K562 (cell line): Measurements from ENCODE around the gene SLC25A42. TPM values are rescaled to one million over a fixed set of nuclear protein-coding genes. Genes with fewer than 3 reads are reported as not detected.
A peak's percentile ranks its signal among the peaks of the same experiment; 100 is the strongest.

Source experiments
- ARID2 ChIP-seq: fragments of 450-650 bp; IDR thresholded peaks from 2 replicates; pipeline ENCODE4 v1.6.1; 2017; ENCODE audit warnings: antibody characterized with exemption, mild to moderate bottlenecking
- BHLHE40 ChIP-seq: IDR thresholded peaks from 2 replicates; pipeline ENCODE4 v1.6.1; 2011; ENCODE audit warnings: low read length, improper control_type of control experiment
- EHMT2 ChIP-seq: fragments of 450-650 bp; IDR thresholded peaks from 2 replicates; pipeline ENCODE4 v1.6.1; 2018; ENCODE audit warnings: antibody characterized with exemption
- ELF4 ChIP-seq: fragments of 450-650 bp; formaldehyde crosslinking; IDR thresholded peaks from 2 replicates; pipeline ENCODE4 v1.4.0; 2022; ENCODE audit warnings: missing genetic modification characterization
- HLTF ChIP-seq: fragments of 450-650 bp; IDR thresholded peaks from 2 replicates; pipeline ENCODE4 v1.6.1; 2016
- ILF3 ChIP-seq: fragments of 450-650 bp; IDR thresholded peaks from 2 replicates; pipeline ENCODE4 v1.6.1; 2018; ENCODE audit warnings: antibody characterized with exemption, mild to moderate bottlenecking, moderate library complexity, borderline replicate concordance
- JUND ChIP-seq, 2 experiments: IDR thresholded peaks; 2 replicates in 1 of 2; 3 replicates in 1 of 2; pipeline ENCODE4 v1.6.1; 2011; ENCODE audit warnings: borderline replicate concordance in 2 of 2, low read depth in 2 of 2, low read length in 2 of 2, improper control_type of control experiment in 1 of 2, missing biosample characterization in 1 of 2, missing genetic modification characterization in 1 of 2, missing genetic modification reagents in 1 of 2
- L3MBTL2 ChIP-seq: fragments of 450-650 bp; IDR thresholded peaks from 2 replicates; pipeline ENCODE4 v1.6.1; 2016; ENCODE audit warnings: mild to moderate bottlenecking, moderate library complexity
- POLR2B ChIP-seq: fragments of 450-650 bp; IDR thresholded peaks from 2 replicates; pipeline ENCODE4 v1.6.1; 2018; ENCODE audit warnings: low read depth; ENCODE audit not compliant: partially characterized antibody
- RBM39 ChIP-seq: fragments of 200-400 bp; formaldehyde crosslinking; optimal IDR thresholded peaks from 2 replicates; pipeline ENCODE3; 2018; ENCODE audit warnings: low read depth, low read length
- RCOR1 ChIP-seq, 2 experiments: IDR thresholded peaks; 2 replicates each; pipeline ENCODE4 v1.6.1; 2012; ENCODE audit warnings: low read depth in 2 of 2, low read length in 2 of 2, borderline replicate concordance in 1 of 2, improper control_type of control experiment in 1 of 2
- SIN3A ChIP-seq, 2 experiments: fragments of 150-350 bp in 1 of 2; IDR thresholded peaks; 2 replicates each; pipeline ENCODE4 v1.6.1; 2011 to 2016; ENCODE audit warnings: borderline replicate concordance in 2 of 2, low read depth in 2 of 2, low read length in 2 of 2, mild to moderate bottlenecking in 2 of 2, moderate library complexity in 2 of 2; ENCODE audit not compliant: control insufficient read depth in 1 of 2
- TEAD4 ChIP-seq, 2 experiments: sonication (generic) in 1 of 2; formaldehyde crosslinking in 1 of 2; IDR thresholded peaks; 2 replicates each; pipeline versions ENCODE4 v1.6.1 to v1.8.0; 2012 to 2022; ENCODE audit warnings: borderline replicate concordance in 1 of 2, inconsistent platforms in 1 of 2, low read length in 1 of 2, mild to moderate bottlenecking in 1 of 2, missing genetic modification reagents in 1 of 2
- ZFP36 ChIP-seq: fragments of 150-350 bp; IDR thresholded peaks from 2 replicates; pipeline ENCODE4 v1.6.1; 2018; ENCODE audit warnings: low read length, low read depth; ENCODE audit not compliant: partially characterized antibody
- ZNF707 ChIP-seq: fragments of 250-450 bp; sonication (Bioruptor Pico); conservative IDR thresholded peaks from 2 replicates; pipeline ENCODE4 v1.8.0; 2022; ENCODE audit warnings: inconsistent platforms, mild to moderate bottlenecking, moderate library complexity
- polyA plus RNA-seq, 8 experiments: library from polyadenylated mRNA; depleted of rRNA in 4 of 8; stranded (reverse) in 5 of 8; unstranded in 3 of 8; fragments of >200 nt; fragmentation: Nextera tagmentation in 2 of 8; fragmentation: Illumina TruSeq in 1 of 8; extraction: Ambion mirVana in 2 of 8; extraction: Trizol in 1 of 8; gene quantifications; 2 replicates each; pipeline versions ENCODE4 v1.2.1 to v1.2.3, GENCODE V29; 2011 to 2014; ENCODE audit warnings: inconsistent platforms in 1 of 8, missing spikeins in 1 of 8
- total RNA-seq, 7 experiments: library from RNA; depleted of rRNA in 6 of 7; stranded (reverse); fragments of >200 nt in 6 of 7; fragmentation: Illumina TruSeq in 2 of 7; extraction: Trizol in 2 of 7; gene quantifications; 2 replicates each; pipeline versions ENCODE4 v1.2.1 to v1.2.3, GENCODE V29; 2011 to 2021; ENCODE audit warnings: low replicate concordance in 1 of 7
- TF ChIP-seq, protein P1 (sequence below): fragments of 450-650 bp; formaldehyde crosslinking; IDR thresholded peaks from 2 replicates; pipeline ENCODE4 v1.4.0; 2022; ENCODE audit warnings: mild to moderate bottlenecking, moderate library complexity
- TF ChIP-seq, protein P2 (sequence below): sonication (generic); formaldehyde crosslinking; IDR thresholded peaks from 2 replicates; pipeline ENCODE4 v1.8.0; 2022; ENCODE audit warnings: mild to moderate bottlenecking, missing genetic modification reagents
- TF ChIP-seq, protein P3 (sequence below): sonication (generic); formaldehyde crosslinking; IDR thresholded peaks from 2 replicates; pipeline ENCODE4 v1.8.0; 2022; ENCODE audit warnings: mild to moderate bottlenecking, missing genetic modification reagents
- TF ChIP-seq, protein P4 (sequence below): fragments of 450-650 bp; IDR thresholded peaks from 2 replicates; pipeline ENCODE4 v1.6.1; 2016; ENCODE audit warnings: borderline replicate concordance

Gene SLC25A42
- total and polyA plus RNA-seq, 9 of the 15 experiments (the other 6 are each of a cell fraction or from before 2014, with no cell fraction given), result 0.59 to 32.2 (median 14.1) TPM

DNA sequence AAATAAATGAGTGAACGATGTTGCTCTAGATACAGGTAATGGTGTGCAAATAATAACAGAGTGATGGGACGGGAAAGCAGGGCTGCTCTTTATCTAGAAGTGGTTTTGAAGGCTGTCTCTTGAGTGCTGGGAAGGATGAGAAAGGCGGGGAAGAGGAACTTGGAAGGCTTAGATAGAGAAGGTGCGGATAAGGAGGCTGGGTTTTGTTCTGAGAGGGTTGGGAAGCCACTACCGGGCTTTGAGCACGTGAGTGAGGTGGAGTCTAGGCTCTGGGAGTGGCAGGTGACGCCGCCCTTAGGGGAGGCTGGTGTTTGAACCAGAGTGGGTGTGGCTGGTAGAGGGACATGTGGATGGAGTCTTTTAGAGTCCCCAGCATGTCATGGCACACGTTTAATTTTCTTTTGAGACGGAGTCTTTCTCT lies 29.6 kb upstream of the SLC25A42 start (continued):
- TF ChIP-seq, protein P1, sequence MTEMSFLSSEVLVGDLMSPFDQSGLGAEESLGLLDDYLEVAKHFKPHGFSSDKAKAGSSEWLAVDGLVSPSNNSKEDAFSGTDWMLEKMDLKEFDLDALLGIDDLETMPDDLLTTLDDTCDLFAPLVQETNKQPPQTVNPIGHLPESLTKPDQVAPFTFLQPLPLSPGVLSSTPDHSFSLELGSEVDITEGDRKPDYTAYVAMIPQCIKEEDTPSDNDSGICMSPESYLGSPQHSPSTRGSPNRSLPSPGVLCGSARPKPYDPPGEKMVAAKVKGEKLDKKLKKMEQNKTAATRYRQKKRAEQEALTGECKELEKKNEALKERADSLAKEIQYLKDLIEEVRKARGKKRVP (CRISPR knock-in tag), result no peak
- TF ChIP-seq, protein P2, sequence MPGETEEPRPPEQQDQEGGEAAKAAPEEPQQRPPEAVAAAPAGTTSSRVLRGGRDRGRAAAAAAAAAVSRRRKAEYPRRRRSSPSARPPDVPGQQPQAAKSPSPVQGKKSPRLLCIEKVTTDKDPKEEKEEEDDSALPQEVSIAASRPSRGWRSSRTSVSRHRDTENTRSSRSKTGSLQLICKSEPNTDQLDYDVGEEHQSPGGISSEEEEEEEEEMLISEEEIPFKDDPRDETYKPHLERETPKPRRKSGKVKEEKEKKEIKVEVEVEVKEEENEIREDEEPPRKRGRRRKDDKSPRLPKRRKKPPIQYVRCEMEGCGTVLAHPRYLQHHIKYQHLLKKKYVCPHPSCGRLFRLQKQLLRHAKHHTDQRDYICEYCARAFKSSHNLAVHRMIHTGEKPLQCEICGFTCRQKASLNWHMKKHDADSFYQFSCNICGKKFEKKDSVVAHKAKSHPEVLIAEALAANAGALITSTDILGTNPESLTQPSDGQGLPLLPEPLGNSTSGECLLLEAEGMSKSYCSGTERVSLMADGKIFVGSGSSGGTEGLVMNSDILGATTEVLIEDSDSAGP (CRISPR knock-in tag), result no peak
- TF ChIP-seq RBM39, result peak; percentile 74
- peak; percentile 100 for TF ChIP-seq BHLHE40
- TF ChIP-seq ILF3, result no peak
- TF ChIP-seq, protein P3, sequence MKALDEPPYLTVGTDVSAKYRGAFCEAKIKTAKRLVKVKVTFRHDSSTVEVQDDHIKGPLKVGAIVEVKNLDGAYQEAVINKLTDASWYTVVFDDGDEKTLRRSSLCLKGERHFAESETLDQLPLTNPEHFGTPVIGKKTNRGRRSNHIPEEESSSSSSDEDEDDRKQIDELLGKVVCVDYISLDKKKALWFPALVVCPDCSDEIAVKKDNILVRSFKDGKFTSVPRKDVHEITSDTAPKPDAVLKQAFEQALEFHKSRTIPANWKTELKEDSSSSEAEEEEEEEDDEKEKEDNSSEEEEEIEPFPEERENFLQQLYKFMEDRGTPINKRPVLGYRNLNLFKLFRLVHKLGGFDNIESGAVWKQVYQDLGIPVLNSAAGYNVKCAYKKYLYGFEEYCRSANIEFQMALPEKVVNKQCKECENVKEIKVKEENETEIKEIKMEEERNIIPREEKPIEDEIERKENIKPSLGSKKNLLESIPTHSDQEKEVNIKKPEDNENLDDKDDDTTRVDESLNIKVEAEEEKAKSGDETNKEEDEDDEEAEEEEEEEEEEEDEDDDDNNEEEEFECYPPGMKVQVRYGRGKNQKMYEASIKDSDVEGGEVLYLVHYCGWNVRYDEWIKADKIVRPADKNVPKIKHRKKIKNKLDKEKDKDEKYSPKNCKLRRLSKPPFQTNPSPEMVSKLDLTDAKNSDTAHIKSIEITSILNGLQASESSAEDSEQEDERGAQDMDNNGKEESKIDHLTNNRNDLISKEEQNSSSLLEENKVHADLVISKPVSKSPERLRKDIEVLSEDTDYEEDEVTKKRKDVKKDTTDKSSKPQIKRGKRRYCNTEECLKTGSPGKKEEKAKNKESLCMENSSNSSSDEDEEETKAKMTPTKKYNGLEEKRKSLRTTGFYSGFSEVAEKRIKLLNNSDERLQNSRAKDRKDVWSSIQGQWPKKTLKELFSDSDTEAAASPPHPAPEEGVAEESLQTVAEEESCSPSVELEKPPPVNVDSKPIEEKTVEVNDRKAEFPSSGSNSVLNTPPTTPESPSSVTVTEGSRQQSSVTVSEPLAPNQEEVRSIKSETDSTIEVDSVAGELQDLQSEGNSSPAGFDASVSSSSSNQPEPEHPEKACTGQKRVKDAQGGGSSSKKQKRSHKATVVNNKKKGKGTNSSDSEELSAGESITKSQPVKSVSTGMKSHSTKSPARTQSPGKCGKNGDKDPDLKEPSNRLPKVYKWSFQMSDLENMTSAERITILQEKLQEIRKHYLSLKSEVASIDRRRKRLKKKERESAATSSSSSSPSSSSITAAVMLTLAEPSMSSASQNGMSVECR (CRISPR knock-in tag), result 0 out of 2 replicates have a peak, but pooled peaks have one; percentile 54
- peak; percentile 86 to 97; a peak in 2 of 4 replicates for TF ChIP-seq SIN3A (IDR thresholded peaks at IDR 0.05; ENCODE audit: borderline replicate concordance in 2 of 2, control insufficient read depth in 1 of 2, low read depth in 2 of 2, low read length in 2 of 2)
- TF ChIP-seq TEAD4 (IDR thresholded peaks at IDR 0.05; ENCODE audit: low read length), result no peak; the same call in 1 of the 2 replicates
- TF ChIP-seq TEAD4 (CRISPR knock-in tag; IDR thresholded peaks at IDR 0.05; ENCODE audit: borderline replicate concordance), result no peak
- no peak for TF ChIP-seq ARID2
- TF ChIP-seq HLTF, result no peak
- TF ChIP-seq ZFP36, result peak; percentile 2
- TF ChIP-seq, protein P4, sequence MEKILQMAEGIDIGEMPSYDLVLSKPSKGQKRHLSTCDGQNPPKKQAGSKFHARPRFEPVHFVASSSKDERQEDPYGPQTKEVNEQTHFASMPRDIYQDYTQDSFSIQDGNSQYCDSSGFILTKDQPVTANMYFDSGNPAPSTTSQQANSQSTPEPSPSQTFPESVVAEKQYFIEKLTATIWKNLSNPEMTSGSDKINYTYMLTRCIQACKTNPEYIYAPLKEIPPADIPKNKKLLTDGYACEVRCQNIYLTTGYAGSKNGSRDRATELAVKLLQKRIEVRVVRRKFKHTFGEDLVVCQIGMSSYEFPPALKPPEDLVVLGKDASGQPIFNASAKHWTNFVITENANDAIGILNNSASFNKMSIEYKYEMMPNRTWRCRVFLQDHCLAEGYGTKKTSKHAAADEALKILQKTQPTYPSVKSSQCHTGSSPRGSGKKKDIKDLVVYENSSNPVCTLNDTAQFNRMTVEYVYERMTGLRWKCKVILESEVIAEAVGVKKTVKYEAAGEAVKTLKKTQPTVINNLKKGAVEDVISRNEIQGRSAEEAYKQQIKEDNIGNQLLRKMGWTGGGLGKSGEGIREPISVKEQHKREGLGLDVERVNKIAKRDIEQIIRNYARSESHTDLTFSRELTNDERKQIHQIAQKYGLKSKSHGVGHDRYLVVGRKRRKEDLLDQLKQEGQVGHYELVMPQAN, result peak; percentile 93; the same call in 1 of the 2 replicates
- peak; percentile 53 for TF ChIP-seq POLR2B
- TF ChIP-seq ELF4, result peak; percentile 64; the same call in 1 of the 2 replicates
- TF ChIP-seq ZNF707 (CRISPR knock-in tag), result no peak
- TF ChIP-seq JUND (IDR thresholded peaks at IDR 0.05; ENCODE audit: borderline replicate concordance, low read depth, low read length), result peak; percentile 60
- TF ChIP-seq JUND (tag; IDR thresholded peaks at IDR 0.05; ENCODE audit: borderline replicate concordance, low read depth, low read length), result no peak; the same call in 2 of the 3 replicates
- TF ChIP-seq L3MBTL2, result no peak
- no peak for TF ChIP-seq EHMT2
- TF ChIP-seq RCOR1 (IDR thresholded peaks at IDR 0.05; ENCODE audit: borderline replicate concordance in 1 of 2, low read depth in 2 of 2, low read length in 2 of 2), result peak in 1 of 2 experiments; percentile 58; a peak in 1 of 4 replicates
